Fibroblast of skin of left biceps (primary cell): ENCODE results near the gene PTPRK.

Experiments used
- DNase-seq, 2 experiments: peaks; one replicate each; pipeline ENCODE4 v3.0.0-alpha.2; 2013; ENCODE audit warnings: low read depth in 2 of 2

PTPRK gene

GRCh38 chr6:127924440-127924839, 596.0 kb downstream of the PTPRK start:
- DNase-seq = no peak

GRCh38 chr6:127924031-127924430, 596.4 kb downstream of the PTPRK start:
- DNase-seq = no peak

GRCh38 chr6:127923135-127923534, 597.3 kb downstream of the PTPRK start:
- DNase-seq = no peak

GRCh38 chr6:127921982-127922381, 598.4 kb downstream of the PTPRK start:
- DNase-seq = no peak

GRCh38 chr6:127920804-127921203, 599.6 kb downstream of the PTPRK start:
- no peak for DNase-seq
